ENCODE data around the gene TWNK. TPM values are rescaled to one million over a fixed set of nuclear protein-coding genes. Genes with fewer than 3 reads are reported as not detected.

Gene TWNK
- polyA plus RNA-seq, 3 donors: 14.3 to 17.9 (median 16.7) TPM

Other genes with a start within 250 kb of the TWNK start
- gene PAX2, start 242.0 kb upstream of the TWNK start, polyA plus RNA-seq (ENCODE audit: insufficient read length in 3 of 3): 100 to 1,000 TPM; 175 to 250 (median 236) TPM
- 10 to 100 TPM; 29.9 to 47.6 (median 44.8) TPM for gene SLF2, start 74.6 kb upstream of the TWNK start, polyA plus RNA-seq (ENCODE audit: insufficient read length in 3 of 3)
- gene SEMA4G, start 18.0 kb upstream of the TWNK start, polyA plus RNA-seq (ENCODE audit: insufficient read length in 3 of 3): 10 to 100 TPM; 49.8 to 67.6 (median 61.7) TPM
- 100 to 1,000 TPM in 2 of 3 donors, 10 to 100 TPM in 1; 94.5 to 128 (median 103) TPM for gene MRPL43, start within 50 bp of the TWNK start, polyA plus RNA-seq (ENCODE audit: insufficient read length in 3 of 3)
- gene LZTS2, start 12.3 kb downstream of the TWNK start, polyA plus RNA-seq (ENCODE audit: insufficient read length in 3 of 3): 10 to 100 TPM; 70.0 to 80.1 (median 76.2) TPM
- 1 to 10 TPM; 2.8 to 5.6 (median 3.2) TPM for gene PDZD7, start 43.6 kb downstream of the TWNK start, polyA plus RNA-seq (ENCODE audit: insufficient read length in 3 of 3)
- gene SFXN3, start 43.7 kb downstream of the TWNK start, polyA plus RNA-seq (ENCODE audit: insufficient read length in 3 of 3): 10 to 100 TPM; 20.4 to 31.1 (median 26.9) TPM
- 10 to 100 TPM; 10.1 to 13.6 (median 10.5) TPM for gene KAZALD1, start 74.4 kb downstream of the TWNK start, polyA plus RNA-seq (ENCODE audit: insufficient read length in 3 of 3)
- under 1 TPM in 2 of 3 donors, not detected in 1; 0.05 to 0.11 TPM for gene TLX1, start 143.8 kb downstream of the TWNK start, polyA plus RNA-seq (ENCODE audit: insufficient read length in 3 of 3)
- under 1 TPM in 1 of 3 donors, not detected in 2; 0.07 TPM for gene LBX1, start 241.9 kb downstream of the TWNK start, polyA plus RNA-seq (ENCODE audit: insufficient read length in 3 of 3)